H1 (cell line): Measurements from ENCODE around the gene AKIRIN1. TPM values are rescaled to one million over a fixed set of nuclear protein-coding genes. Genes with fewer than 3 reads are reported as not detected.

ENCODE experiments used
- CTCF ChIA-PET: fragments of 300-600 bp; sonication (Branson Sonifier 250); formaldehyde crosslinking; loops from one replicate; lab custom pipeline; 2021; ENCODE audit not compliant: partially characterized antibody; lab: Charles Lee
- POLR2A ChIA-PET: fragments of 300-600 bp; sonication (Branson Sonifier 250); formaldehyde crosslinking; loops from one replicate; lab custom pipeline; 2021; ENCODE audit warnings: inconsistent platforms; ENCODE audit not compliant: partially characterized antibody; lab: Charles Lee
- DNase-seq, 2 experiments: peaks; one replicate each; pipeline versions ENCODE4 v3.0.0 to v3.0.0-alpha.2; 2010 to 2022; ENCODE audit warnings: low spot score in 2 of 2, low read depth in 1 of 2, mixed read lengths in 1 of 2
- FAIRE-seq: peaks from 2 replicates; lab custom pipeline; 2011; peaks lifted over from hg19 to GRCh38; lab: Jason Lieb, UNC
- H2AFZ ChIP-seq: 2 replicates; pipeline ENCODE4 v1.8.1; 2012; ENCODE audit warnings: low read length, inconsistent platforms
- H2AK5ac ChIP-seq: 2 replicates; pipeline ENCODE4 v1.6.1; 2013; ENCODE audit warnings: low read depth, low read length
- H2BK120ac ChIP-seq: replicated peaks from 2 replicates; pipeline ENCODE3; 2013; ENCODE audit warnings: low read depth, low read length, inconsistent platforms
- H2BK12ac ChIP-seq: 2 replicates; pipeline ENCODE4 v1.6.1; 2013; ENCODE audit warnings: low read depth, low read length
- H2BK15ac ChIP-seq: 2 replicates; pipeline ENCODE4 v1.6.1; 2013; ENCODE audit warnings: low read length
- H2BK20ac ChIP-seq: 2 replicates; pipeline ENCODE4 v1.6.1; 2013; ENCODE audit warnings: low read length
- H2BK5ac ChIP-seq: 2 replicates; pipeline ENCODE4 v1.6.1; 2013; ENCODE audit warnings: low read depth, low read length
- H3K14ac ChIP-seq: 2 replicates; pipeline ENCODE4 v1.6.1; 2013; ENCODE audit warnings: inconsistent platforms; ENCODE audit not compliant: insufficient read length
- H3K18ac ChIP-seq: 2 replicates; pipeline ENCODE4 v1.6.1; 2013; ENCODE audit warnings: low read length; ENCODE audit errors: extremely low read depth
- H3K23ac ChIP-seq: 2 replicates; pipeline ENCODE4 v1.6.1; 2013; ENCODE audit warnings: inconsistent platforms; ENCODE audit not compliant: insufficient read length
- H3K23me2 ChIP-seq: 2 replicates; pipeline ENCODE4 v1.6.1; 2013; ENCODE audit warnings: low read depth, low read length
- H3K27ac ChIP-seq: 2 replicates; pipeline ENCODE4 v1.6.1; 2011; ENCODE audit warnings: low read depth, low read length, inconsistent platforms
- H3K27me3 ChIP-seq, 4 experiments: replicated peaks in 1 of 4; 1 replicate in 1 of 4; 2 replicates in 3 of 4; pipeline versions ENCODE4 v1.6.1 to v1.8.1; 2011 to 2013; ENCODE audit warnings: low read length in 3 of 4, mild to moderate bottlenecking in 3 of 4, inconsistent platforms in 2 of 4, mixed read lengths in 2 of 4, moderate library complexity in 1 of 4; ENCODE audit not compliant: control insufficient read depth in 3 of 4, insufficient read depth in 3 of 4; ENCODE audit errors: extremely low read depth in 1 of 4
- H3K36me3 ChIP-seq, 4 experiments: 2 replicates each; pipeline versions ENCODE4 v1.6.1 to v1.8.1; 2011 to 2013; ENCODE audit warnings: mild to moderate bottlenecking in 4 of 4, low read length in 3 of 4, moderate library complexity in 2 of 4, control low read depth in 1 of 4, inconsistent platforms in 1 of 4; ENCODE audit not compliant: insufficient read depth in 4 of 4, control insufficient read depth in 2 of 4
- H3K4ac ChIP-seq: replicated peaks from 2 replicates; pipeline ENCODE3; 2013; ENCODE audit warnings: low read length, low read depth, mixed read lengths, inconsistent platforms; ENCODE audit not compliant: insufficient read length
- H3K4me1 ChIP-seq, 4 experiments: replicated peaks in 1 of 4; 1 replicate in 1 of 4; 2 replicates in 3 of 4; pipeline versions ENCODE4 v1.6.1 to v1.8.1; 2011 to 2013; ENCODE audit warnings: low read length in 3 of 4, inconsistent platforms in 2 of 4, mixed read lengths in 1 of 4; ENCODE audit not compliant: insufficient read depth in 4 of 4, control insufficient read depth in 3 of 4
- H3K4me2 ChIP-seq, 2 experiments: 2 replicates each; pipeline versions ENCODE4 v1.6.1 to v1.8.1; 2011 to 2013; ENCODE audit warnings: low read depth in 2 of 2, low read length in 2 of 2, control low read depth in 1 of 2, inconsistent platforms in 1 of 2, mild to moderate bottlenecking in 1 of 2; ENCODE audit not compliant: insufficient read depth in 1 of 2
- H3K4me3 ChIP-seq, 4 experiments: fragments of 200-600, 300-600 bp in 1 of 4; sonication (generic), shearing (Covaris generic), sonication (Bioruptor Twin) in 1 of 4; 2 replicates each; pipeline versions ENCODE4 v1.5.1 to v1.8.1; 2011 to 2016; ENCODE audit warnings: low read length in 4 of 4, low read depth in 3 of 4, control low read depth in 2 of 4, inconsistent platforms in 2 of 4, mild to moderate bottlenecking in 2 of 4, mixed read lengths in 1 of 4, moderate library complexity in 1 of 4; ENCODE audit not compliant: insufficient read depth in 2 of 4; ENCODE audit errors: extremely low read depth in 1 of 4
- H3K56ac ChIP-seq: replicated peaks from 2 replicates; pipeline ENCODE3; 2013; ENCODE audit warnings: low read depth, mild to moderate bottlenecking, mixed read lengths, low read length, inconsistent platforms; ENCODE audit not compliant: insufficient read length
- H3K79me1 ChIP-seq: 2 replicates; pipeline ENCODE4 v1.6.1; 2013; ENCODE audit warnings: low read depth, low read length, control low read depth
- H3K79me2 ChIP-seq, 2 experiments: 2 replicates each; pipeline versions ENCODE4 v1.6.1 to v1.8.1; 2012 to 2013; ENCODE audit warnings: low read length in 2 of 2, mild to moderate bottlenecking in 2 of 2, inconsistent platforms in 1 of 2; ENCODE audit not compliant: insufficient read depth in 2 of 2, control insufficient read depth in 1 of 2
- H3K9ac ChIP-seq, 4 experiments: replicated peaks in 1 of 4; 1 replicate in 1 of 4; 2 replicates in 3 of 4; pipeline versions ENCODE4 v1.6.1 to v1.8.1; 2011 to 2013; ENCODE audit warnings: low read depth in 3 of 4, low read length in 3 of 4, control low read depth in 2 of 4, mild to moderate bottlenecking in 2 of 4, moderate library complexity in 2 of 4, inconsistent platforms in 1 of 4; ENCODE audit errors: extremely low read depth in 1 of 4
- H3K9me3 ChIP-seq, 2 experiments: 2 replicates each; pipeline versions ENCODE4 v1.6.1 to v1.8.1; 2012 to 2013; ENCODE audit warnings: mild to moderate bottlenecking in 2 of 2, moderate library complexity in 2 of 2, control low read depth in 1 of 2, inconsistent platforms in 1 of 2, low read depth in 1 of 2, low read length in 1 of 2, mixed read lengths in 1 of 2; ENCODE audit not compliant: insufficient read depth in 2 of 2
- H4K20me1 ChIP-seq, 2 experiments: replicated peaks in 1 of 2; 2 replicates each; pipeline versions ENCODE3 to v1.8.1; 2011 to 2013; ENCODE audit warnings: inconsistent platforms in 2 of 2, low read length in 2 of 2, mild to moderate bottlenecking in 1 of 2; ENCODE audit not compliant: insufficient read depth in 2 of 2, control insufficient read depth in 1 of 2
- H4K5ac ChIP-seq: 2 replicates; pipeline ENCODE4 v1.6.1; 2013; ENCODE audit warnings: low read length, low read depth, mixed read lengths, inconsistent platforms; ENCODE audit not compliant: insufficient read length
- H4K8ac ChIP-seq: 2 replicates; pipeline ENCODE4 v1.8.0; 2013; ENCODE audit warnings: mild to moderate bottlenecking, moderate library complexity, low read length, inconsistent platforms; ENCODE audit not compliant: insufficient read depth; ENCODE audit errors: extremely low read depth
- H4K91ac ChIP-seq: replicated peaks from 2 replicates; pipeline ENCODE3; 2013; ENCODE audit warnings: low read length, mixed read lengths, inconsistent platforms; ENCODE audit not compliant: insufficient read length
- CHD2 ChIP-seq: IDR thresholded peaks from 2 replicates; pipeline ENCODE4 v1.6.1; 2012; ENCODE audit warnings: low read length, improper control_type of control experiment
- CTCF ChIP-seq, 3 experiments: IDR thresholded peaks; 1 replicate in 2 of 3; 2 replicates in 1 of 3; pipeline versions ENCODE4 v1.5.1 to v1.6.1; 2011; ENCODE audit warnings: low read length in 3 of 3, mild to moderate bottlenecking in 3 of 3, inconsistent platforms in 2 of 3, low read depth in 1 of 3, moderate library complexity in 1 of 3; ENCODE audit not compliant: insufficient read depth in 1 of 3; ENCODE audit errors: control extremely low read depth in 1 of 3
- EZH2 ChIP-seq: fragments of 200-600 bp; sonication (generic); IDR thresholded peaks from 2 replicates; pipeline ENCODE4 v1.7.1; 2012; ENCODE audit warnings: low read depth, mild to moderate bottlenecking, moderate library complexity, low read length, inconsistent platforms; ENCODE audit not compliant: severe bottlenecking
- GTF2F1 ChIP-seq: IDR thresholded peaks from 2 replicates; pipeline ENCODE4 v1.6.1; 2012; ENCODE audit warnings: low read depth, low read length, improper control_type of control experiment, borderline replicate concordance
- JUND ChIP-seq: IDR thresholded peaks from 2 replicates; pipeline ENCODE4 v1.6.1; 2011; ENCODE audit warnings: mild to moderate bottlenecking, improper control_type of control experiment, low read length
- KDM1A ChIP-seq: fragments of 200-600, 300-600 bp; sonication (generic); IDR thresholded peaks from 2 replicates; pipeline ENCODE4 v1.7.1; 2016; ENCODE audit warnings: mild to moderate bottlenecking, low read length, borderline replicate concordance
- KDM4A ChIP-seq: IDR thresholded peaks from one replicate; pipeline ENCODE4 v1.7.1; 2012; ENCODE audit warnings: low read depth, mild to moderate bottlenecking, moderate library complexity, low read length, inconsistent platforms; ENCODE audit not compliant: severe bottlenecking
- POLR2A ChIP-seq, 2 experiments: IDR thresholded peaks; 1 replicate in 1 of 2; 2 replicates in 1 of 2; pipeline ENCODE4 v1.6.1; 2011; ENCODE audit warnings: low read depth in 2 of 2, low read length in 2 of 2, mild to moderate bottlenecking in 2 of 2; ENCODE audit errors: control extremely low read depth in 1 of 2
- TAF7 ChIP-seq: optimal IDR thresholded peaks from 2 replicates; pipeline ENCODE3; 2011; ENCODE audit warnings: low read depth, mild to moderate bottlenecking, inconsistent platforms, low read length, moderate library complexity, borderline replicate concordance
- TBP ChIP-seq: IDR thresholded peaks from 2 replicates; pipeline ENCODE4 v1.6.1; 2011; ENCODE audit warnings: low read depth, low read length, improper control_type of control experiment
- WGBS, 2 experiments: shearing (Covaris generic) in 1 of 2; methylation state at CpG; one replicate each; pipeline versions ENCODE4 v1.1.6 to v1.1.7; 2013 to 2015; ENCODE audit warnings: low lambda C conversion rate in 2 of 2, mixed read lengths in 2 of 2, inconsistent platforms in 1 of 2, low coverage in 1 of 2, missing lambda C conversion rate in 1 of 2; ENCODE audit not compliant: insufficient replicate concordance in 2 of 2, insufficient coverage in 1 of 2, insufficient read length in 1 of 2; ENCODE audit errors: extremely low coverage in 1 of 2, missing lambda C conversion rate in 1 of 2; 5-methylcytosine and 5-hydroxymethylcytosine counted together
- polyA plus RNA-seq, 7 experiments: library from polyadenylated mRNA; depleted of rRNA in 3 of 7; stranded (reverse) in 5 of 7; unstranded in 2 of 7; fragments of >200 nt in 5 of 7; fragments of 200-250 nt in 2 of 7; gene quantifications; 1 replicate in 5 of 7; 2 replicates in 1 of 7; 4 replicates in 1 of 7; pipeline versions ENCODE4 v1.2.1 to v1.2.3, GENCODE V29; 2011 to 2013; ENCODE audit warnings: missing spikeins in 2 of 7, mixed read lengths in 2 of 7
- total RNA-seq: library from RNA; stranded (reverse); fragmentation: NEBNext Ultra II Directional; extraction: Animal tissue kit (Norgen Biotek cat#: 25700); gene quantifications from 2 replicates; pipeline ENCODE4 v1.2.1, GENCODE V29; 2021

AKIRIN1 gene
- total and polyA plus RNA-seq, 2 of the 8 experiments (the other 6 are each of a cell fraction or from before 2014, with no cell fraction given), result 148 to 236 TPM

- Histone ChIP-seq H3K23me2 (peaks cover 6% of the 10 kb centered on the region; the same call in 1 of the 2 replicates), H2AK5ac (no peak overlapping the region), H3K79me1 (no peaks in the 10 kb centered on the region; the same call in none of the 2 replicates), H2BK15ac (no peak overlapping the region), H3K4me2 (peak overlapping the region; percentile 35 to 98), H3K27me3 (no peaks in the 10 kb centered on the region), H2BK12ac (no peak overlapping the region), H3K56ac (no peak overlapping the region), H3K18ac (no peak overlapping the region), H3K9me3 (no peaks in the 10 kb centered on the region), H2AFZ (no peak overlapping the region), H2BK5ac (no peak overlapping the region), H3K4me3 (peak overlapping the region in 1 of 4 experiments; percentile 89; a peak in 2 of 8 replicates), H3K27ac (no peak overlapping the region), H3K9ac (no peak overlapping the region), H3K4ac (no peak overlapping the region), H3K36me3 (peaks cover 11 to 72% (median 35%) of the 10 kb centered on the region in 4 experiments), H4K91ac (no peak overlapping the region), H3K14ac (no peak overlapping the region), H4K20me1 (peaks cover 28 to 37% of the 10 kb centered on the region in 2 experiments), H4K5ac (no peak overlapping the region), H2BK20ac (no peak overlapping the region), H3K79me2 (peaks cover 49 to 81% of the 10 kb centered on the region in 2 experiments), H3K4me1 (peaks cover 0 to 30% (median 15%) of the 10 kb centered on the region in 4 experiments; a peak in 6 of 7 replicates), H2BK120ac (no peak overlapping the region), H3K23ac (no peak overlapping the region), H4K8ac (no peak overlapping the region)
- TF ChIP-seq CTCF (IDR thresholded peaks at IDR 0.05; ENCODE audit: control extremely low read depth in 1 of 3, insufficient read depth in 1 of 3, low read depth in 1 of 3, low read length in 3 of 3) (no peak), KDM4A (no peak), EZH2 (no peak), POLR2A (IDR thresholded peaks at IDR 0.05; ENCODE audit: control extremely low read depth in 1 of 2, low read depth in 2 of 2, low read length in 2 of 2) (no peak), TAF7 (no peak), GTF2F1 (no peak), TBP (no peak), KDM1A (no peak), CHD2 (no peak), JUND (no peak)
- POLR2A ChIA-PET, result interaction anchor here (0.6 to 9.1 kb wide), 16 partner anchors 11 to 125 kb away, joined by 3 to 60 read pairs (median 5); partner anchors contain the start of genes MYCBP, NDUFS5 and RHBDL2
- no peak for FAIRE-seq
- CTCF ChIA-PET, result interaction anchor here (0.6 kb wide), 1 partner anchor 37 kb away, joined by 3 read pairs; no protein-coding TSS in a partner anchor
- 89% methylated on average over 5 of the region's 5 CpGs; no CpG with 5 or more reads in 1 of the 2 experiments for WGBS, 2 experiments
- no peak for DNase-seq
Observed at GRCh38 chr1:38994196-38994595, 3.1 kb downstream of the AKIRIN1 start.
